Measurements from ENCODE around the gene DNAJC16.

GRCh38 chr1:15550573-15550972 lies 23.9 kb downstream of the DNAJC16 start:
- TF ChIP-seq POLR2A (IDR thresholded peaks at IDR 0.05) (no peak), CTCF (IDR thresholded peaks at IDR 0.05) (no peak)
